IMR-90 (cell line): ENCODE data around the gene GLMP. TPM values are rescaled to one million over a fixed set of nuclear protein-coding genes. Genes with fewer than 3 reads are reported as not detected.

Source experiments
- ATAC-seq: fragments of 200-7000 bp; cut with Tn5 transposase; 2 replicates; pipeline ENCODE4 v1.9.1; 2020; ENCODE audit warnings: low read depth, mild to moderate bottlenecking, moderate library complexity
- BruUV-seq: library from RNA; stranded (reverse); fragments of 400-500 nt; replicated peaks from 2 replicates; lab custom pipeline; 2021; lab: Mats Ljungman, UMichigan
- CTCF ChIA-PET: fragments of 300-600 bp; formaldehyde crosslinking; extraction: SDS; loops from one replicate; lab custom pipeline; 2021; ENCODE audit warnings: antibody characterized with exemption; lab: Yijun Ruan, JAX
- POLR2A ChIA-PET: fragments of 300-600 bp; sonication (Branson Sonifier 250); formaldehyde crosslinking; loops from one replicate; lab custom pipeline; 2022; ENCODE audit warnings: antibody characterized with exemption; ENCODE audit not compliant: unreplicated experiment; lab: Charles Lee
- DNase-seq: peaks from one replicate; pipeline ENCODE4 v3.0.0; 2013
- H2AFZ ChIP-seq: replicated peaks from 2 replicates; pipeline ENCODE3; 2013; ENCODE audit warnings: low read length, mild to moderate bottlenecking; ENCODE audit not compliant: poor library complexity
- H2AK5ac ChIP-seq: 2 replicates; pipeline ENCODE4 v1.6.1; 2013; ENCODE audit warnings: low read depth, low read length, inconsistent platforms
- H2AK9ac ChIP-seq: replicated peaks from 2 replicates; pipeline ENCODE3; 2013; ENCODE audit warnings: mild to moderate bottlenecking, low read depth, low read length, moderate library complexity; ENCODE audit not compliant: poor library complexity
- H2BK120ac ChIP-seq: 2 replicates; pipeline ENCODE4 v1.6.1; 2013; ENCODE audit warnings: low read depth, low read length, inconsistent platforms
- H2BK15ac ChIP-seq: 3 replicates; pipeline ENCODE4 v1.6.1; 2013; ENCODE audit warnings: low read depth, low read length, inconsistent platforms
- H2BK20ac ChIP-seq: 2 replicates; pipeline ENCODE4 v1.6.1; 2013; ENCODE audit warnings: low read depth, mild to moderate bottlenecking, inconsistent platforms, low read length, moderate library complexity
- H2BK5ac ChIP-seq: 2 replicates; pipeline ENCODE4 v1.6.1; 2013; ENCODE audit warnings: mild to moderate bottlenecking, low read depth, low read length, inconsistent platforms; ENCODE audit not compliant: poor library complexity, severe bottlenecking
- H3K14ac ChIP-seq: replicated peaks from 2 replicates; pipeline ENCODE4 v1.6.1; 2013; ENCODE audit warnings: low read depth, low read length, inconsistent platforms
- H3K18ac ChIP-seq: 2 replicates; pipeline ENCODE4 v1.6.1; 2013; ENCODE audit warnings: low read depth, low read length, control low read depth
- H3K23ac ChIP-seq: 2 replicates; pipeline ENCODE4 v1.6.1; 2013; ENCODE audit warnings: low read depth, low read length, inconsistent platforms
- H3K27ac ChIP-seq: 2 replicates; pipeline ENCODE4 v1.5.1; 2013; ENCODE audit warnings: mild to moderate bottlenecking, control low read depth, low read length; ENCODE audit not compliant: insufficient read depth
- H3K27me3 ChIP-seq: 2 replicates; pipeline ENCODE4 v1.6.1; 2013; ENCODE audit warnings: low read length; ENCODE audit not compliant: control insufficient read depth, insufficient read depth
- H3K36me3 ChIP-seq: 2 replicates; pipeline ENCODE4 v1.6.1; 2013; ENCODE audit warnings: low read length, mixed read lengths; ENCODE audit not compliant: control insufficient read depth, insufficient read depth
- H3K4ac ChIP-seq: 2 replicates; pipeline ENCODE4 v1.6.1; 2013; ENCODE audit warnings: low read depth, low read length, inconsistent platforms
- H3K4me1 ChIP-seq: 2 replicates; pipeline ENCODE4 v1.6.1; 2013; ENCODE audit warnings: low read length, mixed read lengths; ENCODE audit not compliant: control insufficient read depth, insufficient read depth
- H3K4me2 ChIP-seq: 2 replicates; pipeline ENCODE4 v1.6.1; 2013; ENCODE audit warnings: low read depth, mild to moderate bottlenecking, control low read depth, low read length, moderate library complexity
- H3K4me3 ChIP-seq: 2 replicates; pipeline ENCODE4 v1.5.1; 2013; ENCODE audit warnings: low read depth, mild to moderate bottlenecking, control low read depth, low read length, moderate library complexity; ENCODE audit not compliant: insufficient read depth
- H3K56ac ChIP-seq: 2 replicates; pipeline ENCODE4 v1.6.1; 2013; ENCODE audit warnings: low read length, inconsistent platforms; ENCODE audit not compliant: insufficient read depth; ENCODE audit errors: extremely low read depth
- H3K79me1 ChIP-seq, 2 experiments: 2 replicates each; pipeline ENCODE4 v1.6.1; 2013; ENCODE audit warnings: low read length in 2 of 2, inconsistent platforms in 1 of 2, low read depth in 1 of 2
- H3K9ac ChIP-seq: 2 replicates; pipeline ENCODE4 v1.6.1; 2013; ENCODE audit warnings: low read depth, low read length, control low read depth
- H3K9me1 ChIP-seq: 2 replicates; pipeline ENCODE4 v1.6.1; 2013; ENCODE audit warnings: low read length, inconsistent platforms; ENCODE audit not compliant: insufficient read depth
- H3K9me3 ChIP-seq: 2 replicates; pipeline ENCODE4 v1.6.1; 2013; ENCODE audit warnings: low read length; ENCODE audit not compliant: control insufficient read depth, insufficient read depth
- H4K20me1 ChIP-seq: 2 replicates; pipeline ENCODE4 v1.6.1; 2013; ENCODE audit warnings: low read length, inconsistent platforms; ENCODE audit not compliant: insufficient read depth
- H4K5ac ChIP-seq: 2 replicates; pipeline ENCODE4 v1.6.1; 2013; ENCODE audit warnings: mild to moderate bottlenecking, low read depth, low read length, control low read depth
- H4K8ac ChIP-seq, 2 experiments: 2 replicates each; pipeline ENCODE4 v1.6.1; 2013; ENCODE audit warnings: low read depth in 2 of 2, low read length in 2 of 2, control low read depth in 1 of 2, inconsistent platforms in 1 of 2
- H4K91ac ChIP-seq: 2 replicates; pipeline ENCODE4 v1.6.1; 2013; ENCODE audit warnings: low read depth, low read length, inconsistent platforms; ENCODE audit not compliant: insufficient read depth
- BHLHE40 ChIP-seq: fragments of 150-350 bp; IDR thresholded peaks from 2 replicates; pipeline ENCODE4 v1.6.1; 2016; ENCODE audit warnings: mild to moderate bottlenecking, low read depth, low read length
- CEBPB ChIP-seq: IDR thresholded peaks from 2 replicates; pipeline ENCODE4 v1.6.1; 2012; ENCODE audit warnings: low read depth, low read length, improper control_type of control experiment
- CHD1 ChIP-seq: IDR thresholded peaks from 2 replicates; pipeline ENCODE4 v1.6.1; 2012; ENCODE audit warnings: low read depth, low read length, improper control_type of control experiment
- ELK1 ChIP-seq: fragments of 150-350 bp; IDR thresholded peaks from 2 replicates; pipeline ENCODE4 v1.6.1; 2016; ENCODE audit warnings: low read depth, mild to moderate bottlenecking, low read length, moderate library complexity, borderline replicate concordance
- FOS ChIP-seq: fragments of 150-350 bp; IDR thresholded peaks from 2 replicates; pipeline ENCODE4 v1.6.1; 2016; ENCODE audit warnings: low read depth, low read length
- MAFK ChIP-seq: IDR thresholded peaks from 2 replicates; pipeline ENCODE4 v1.6.1; 2012; ENCODE audit warnings: low read depth, low read length, improper control_type of control experiment
- MAZ ChIP-seq: IDR thresholded peaks from 2 replicates; pipeline ENCODE4 v1.6.1; 2012; ENCODE audit warnings: low read depth, mild to moderate bottlenecking, low read length, improper control_type of control experiment, moderate library complexity, borderline replicate concordance
- MXI1 ChIP-seq: IDR thresholded peaks from 2 replicates; pipeline ENCODE4 v1.6.1; 2012; ENCODE audit warnings: low read depth, mild to moderate bottlenecking, low read length, moderate library complexity, borderline replicate concordance
- NFE2L2 ChIP-seq: fragments of 150-350 bp; IDR thresholded peaks from 2 replicates; pipeline ENCODE4 v1.6.1; 2016; ENCODE audit warnings: low read depth, mild to moderate bottlenecking, low read length
- POLR2A ChIP-seq: IDR thresholded peaks from 2 replicates; pipeline ENCODE4 v1.6.1; 2012; ENCODE audit warnings: mild to moderate bottlenecking, low read depth, low read length
- RCOR1 ChIP-seq: IDR thresholded peaks from 2 replicates; pipeline ENCODE4 v1.6.1; 2012; ENCODE audit warnings: mild to moderate bottlenecking, low read length, improper control_type of control experiment; ENCODE audit not compliant: insufficient replicate concordance
- SMC3 ChIP-seq: fragments of 150-350 bp; IDR thresholded peaks from 2 replicates; pipeline ENCODE4 v1.6.1; 2016; ENCODE audit warnings: low read depth, mild to moderate bottlenecking, antibody characterized with exemption, low read length, moderate library complexity
- WGBS, 2 experiments: methylation state at CpG; one replicate each; pipeline versions ENCODE4 v1.1.5 to v1.1.7; 2013; ENCODE audit warnings: missing lambda C conversion rate in 2 of 2; ENCODE audit not compliant: insufficient read length in 1 of 2; ENCODE audit errors: extremely low coverage in 2 of 2; 5-methylcytosine and 5-hydroxymethylcytosine counted together
- dilution Hi-C: fragments of 300-500 bp; cut with HindIII; formaldehyde crosslinking; loops from one replicate; pipeline ENCODE4 v1.14.3; 2018; ENCODE audit warnings: low sequenced_read_pairs; ENCODE audit not compliant: unreplicated experiment
- in situ Hi-C: fragments of 300-500 bp; cut with MboI; formaldehyde crosslinking; loops from 3 replicates; pipeline ENCODE4 v1.14.3; 2019; ENCODE audit warnings: low sequenced_read_pairs, inconsistent platforms, mixed read lengths
- intact Hi-C: fragments of 100-400 bp; cut with micrococcal nuclease; formaldehyde crosslinking; loops from 2 replicates; pipeline ENCODE4 v1.10.0; 2022
- polyA plus RNA-seq, 3 experiments: library from polyadenylated mRNA; depleted of rRNA; stranded (reverse); fragments of >200 nt; gene quantifications; 2 replicates each; pipeline ENCODE4 v1.2.3, GENCODE V29; 2012; ENCODE audit warnings: low replicate concordance in 1 of 3
- total RNA-seq: library from RNA; depleted of rRNA; stranded (reverse); fragments of >200 nt; gene quantifications from 2 replicates; pipeline ENCODE4 v1.2.3, GENCODE V29; 2012
- TF ChIP-seq, protein P1 (sequence below): fragments of 150-350 bp; IDR thresholded peaks from 2 replicates; pipeline ENCODE4 v1.6.1; 2017; ENCODE audit warnings: mild to moderate bottlenecking, antibody characterized with exemption, low read length, low read depth
- TF ChIP-seq, protein P2 (sequence below): conservative IDR thresholded peaks from 2 replicates; pipeline ENCODE4 v1.5.1; 2012; ENCODE audit warnings: mild to moderate bottlenecking, low read depth, low read length, improper control_type of control experiment

GLMP gene
- total and polyA plus RNA-seq, 2 of the 4 experiments (the other 2 are of a cell fraction), result 32.6 to 43.1 TPM

GRCh38 chr1:156244712-156245111, 50.8 kb downstream of the GLMP start (continued):
- TF ChIP-seq MAZ, result no peak
- no peak for TF ChIP-seq MAFK

- CTCF ChIA-PET, result no interaction called here
- TF ChIP-seq FOS (no peak), BHLHE40 (no peak), ELK1 (no peak), NFE2L2 (no peak), RCOR1 (no peak), CEBPB (no peak), MAFK (no peak), MAZ (no peak), POLR2A (no peak), MXI1 (no peak), CHD1 (no peak), SMC3 (no peak)
- TF ChIP-seq, protein P1, sequence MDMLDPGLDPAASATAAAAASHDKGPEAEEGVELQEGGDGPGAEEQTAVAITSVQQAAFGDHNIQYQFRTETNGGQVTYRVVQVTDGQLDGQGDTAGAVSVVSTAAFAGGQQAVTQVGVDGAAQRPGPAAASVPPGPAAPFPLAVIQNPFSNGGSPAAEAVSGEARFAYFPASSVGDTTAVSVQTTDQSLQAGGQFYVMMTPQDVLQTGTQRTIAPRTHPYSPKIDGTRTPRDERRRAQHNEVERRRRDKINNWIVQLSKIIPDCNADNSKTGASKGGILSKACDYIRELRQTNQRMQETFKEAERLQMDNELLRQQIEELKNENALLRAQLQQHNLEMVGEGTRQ, result no peak
- TF ChIP-seq, protein P2, sequence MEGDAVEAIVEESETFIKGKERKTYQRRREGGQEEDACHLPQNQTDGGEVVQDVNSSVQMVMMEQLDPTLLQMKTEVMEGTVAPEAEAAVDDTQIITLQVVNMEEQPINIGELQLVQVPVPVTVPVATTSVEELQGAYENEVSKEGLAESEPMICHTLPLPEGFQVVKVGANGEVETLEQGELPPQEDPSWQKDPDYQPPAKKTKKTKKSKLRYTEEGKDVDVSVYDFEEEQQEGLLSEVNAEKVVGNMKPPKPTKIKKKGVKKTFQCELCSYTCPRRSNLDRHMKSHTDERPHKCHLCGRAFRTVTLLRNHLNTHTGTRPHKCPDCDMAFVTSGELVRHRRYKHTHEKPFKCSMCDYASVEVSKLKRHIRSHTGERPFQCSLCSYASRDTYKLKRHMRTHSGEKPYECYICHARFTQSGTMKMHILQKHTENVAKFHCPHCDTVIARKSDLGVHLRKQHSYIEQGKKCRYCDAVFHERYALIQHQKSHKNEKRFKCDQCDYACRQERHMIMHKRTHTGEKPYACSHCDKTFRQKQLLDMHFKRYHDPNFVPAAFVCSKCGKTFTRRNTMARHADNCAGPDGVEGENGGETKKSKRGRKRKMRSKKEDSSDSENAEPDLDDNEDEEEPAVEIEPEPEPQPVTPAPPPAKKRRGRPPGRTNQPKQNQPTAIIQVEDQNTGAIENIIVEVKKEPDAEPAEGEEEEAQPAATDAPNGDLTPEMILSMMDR, result no peak
These were observed 51.4 kb downstream of the GLMP start for GRCh38 chr1:156244126-156244525.

More at GRCh38 chr1:156244126-156244525, 51.4 kb downstream of the GLMP start:
- DNase-seq (no peak), ATAC-seq (no peak)
- H3K4me2 ChIP-seq, result no peak overlapping the region
- H3K4ac ChIP-seq, result no peak overlapping the region
- H3K36me3 ChIP-seq, result peaks cover 13% of the 10 kb centered on the region; the same call in 1 of the 2 replicates
- intact Hi-C loops, result no loop called here
- no peak overlapping the region for H4K5ac ChIP-seq
- H2BK5ac ChIP-seq, result no peak overlapping the region
- no peak overlapping the region for H2AK5ac ChIP-seq
- H3K9me1 ChIP-seq, result peaks cover 5% of the 10 kb centered on the region; the same call in 1 of the 2 replicates
- no peak overlapping the region for H2AFZ ChIP-seq
- no TSS peak for BruUV-seq
- no peak overlapping the region for H4K8ac ChIP-seq
- no peak overlapping the region for H3K9ac ChIP-seq
- peak overlapping the region; percentile 19 for H2AK9ac ChIP-seq
- H3K27ac ChIP-seq, result no peak overlapping the region
- H3K18ac ChIP-seq, result no peak overlapping the region
- no peak overlapping the region for H3K14ac ChIP-seq
- no peak overlapping the region for H4K91ac ChIP-seq
- H3K4me1 ChIP-seq, result peaks cover 2% of the 10 kb centered on the region; the same call in 1 of the 2 replicates
- no peak overlapping the region for H2BK120ac ChIP-seq
- no peaks in the 10 kb centered on the region for H3K9me3 ChIP-seq
- H3K56ac ChIP-seq, result no peak overlapping the region
- H3K4me3 ChIP-seq, result no peak overlapping the region
- POLR2A ChIA-PET, result no interaction called here
- no peak overlapping the region for H2BK20ac ChIP-seq
- H3K23ac ChIP-seq, result no peak overlapping the region
- dilution Hi-C loops, result no loop called here
- WGBS, 2 experiments, result no CpG with 5 or more reads among the region's 2 CpGs
- no peaks in the 10 kb centered on the region; the same call in none of the 2 replicates for H4K20me1 ChIP-seq
- H3K27me3 ChIP-seq, result peaks cover 12% of the 10 kb centered on the region; the same call in 1 of the 2 replicates
- no peak overlapping the region for H2BK15ac ChIP-seq
- no peaks in the 10 kb centered on the region for H3K79me1 ChIP-seq
- in situ Hi-C loops, result no loop called here
